ENCODE data around the gene APLP2. TPM values are rescaled to one million over a fixed set of nuclear protein-coding genes. Genes with fewer than 3 reads are reported as not detected.

Gene APLP2
- polyA plus RNA-seq, 3 donors, result 486 to 622 (median 591) TPM

GRCh38 chr11:130183878-130184610 lies 114.3 kb downstream of the APLP2 start:
- H3K36me3 ChIP-seq (replicated peaks in 1 of 2; ENCODE audit: control insufficient read depth in 1 of 2, insufficient read depth in 2 of 2, low read length in 2 of 2), result peaks cover 0 to 9% of the 10 kb centered on the region in 2 donors
- no peak overlapping the region for H3K27ac ChIP-seq (ENCODE audit: low read depth in 1 of 2, low read length in 2 of 2)
- H3K79me2 ChIP-seq (ENCODE audit: insufficient read depth, low read length), result peaks cover 30% of the 10 kb centered on the region
- no peaks in the 10 kb centered on the region for H3K9me3 ChIP-seq (replicated peaks in 1 of 2; ENCODE audit: control insufficient read depth in 1 of 2, insufficient read depth in 1 of 2, low read length in 2 of 2)
- H4K20me1 ChIP-seq (ENCODE audit: insufficient read depth, low read length), result peaks cover 32% of the 10 kb centered on the region
- no peaks in the 10 kb centered on the region for H3K27me3 Mint-ChIP-seq (ENCODE audit: low read depth in 3 of 3)
- H3K9ac ChIP-seq (ENCODE audit: insufficient read depth, low read length, poor library complexity, severe bottlenecking), result no peak overlapping the region
- intact Hi-C loops (cut with micrococcal nuclease), result no loop called here
- peaks cover 19 to 21% of the 10 kb centered on the region in 2 donors for H3K36me3 Mint-ChIP-seq
- no peak overlapping the region for H3K4me3 ChIP-seq (replicated peaks in 1 of 3; ENCODE audit: low read depth in 2 of 3, low read length in 3 of 3)
- no peak overlapping the region for H3K4me2 ChIP-seq (replicated peaks; ENCODE audit: extremely low read depth, low read length, poor library complexity, severe bottlenecking)
- H3K27me3 ChIP-seq (ENCODE audit: control insufficient read depth in 2 of 2, insufficient read depth in 2 of 2, low read length in 2 of 2), result no peaks in the 10 kb centered on the region
- no peak for DNase-seq
- no peak overlapping the region for H3K27ac Mint-ChIP-seq
- peaks cover 0 to 2% (median 0%) of the 10 kb centered on the region in 7 donors for H3K9me3 Mint-ChIP-seq
- H3K4me1 Mint-ChIP-seq, result peaks cover 33% of the 10 kb centered on the region
- WGBS (ENCODE audit: insufficient coverage), result 98% methylated on average over 8 of the region's 11 CpGs
- H3K4me1 ChIP-seq (ENCODE audit: control insufficient read depth in 1 of 2, insufficient read depth in 2 of 2, low read length in 2 of 2), result peaks cover 28 to 33% of the 10 kb centered on the region in 2 donors
- TF ChIP-seq, protein P1, sequence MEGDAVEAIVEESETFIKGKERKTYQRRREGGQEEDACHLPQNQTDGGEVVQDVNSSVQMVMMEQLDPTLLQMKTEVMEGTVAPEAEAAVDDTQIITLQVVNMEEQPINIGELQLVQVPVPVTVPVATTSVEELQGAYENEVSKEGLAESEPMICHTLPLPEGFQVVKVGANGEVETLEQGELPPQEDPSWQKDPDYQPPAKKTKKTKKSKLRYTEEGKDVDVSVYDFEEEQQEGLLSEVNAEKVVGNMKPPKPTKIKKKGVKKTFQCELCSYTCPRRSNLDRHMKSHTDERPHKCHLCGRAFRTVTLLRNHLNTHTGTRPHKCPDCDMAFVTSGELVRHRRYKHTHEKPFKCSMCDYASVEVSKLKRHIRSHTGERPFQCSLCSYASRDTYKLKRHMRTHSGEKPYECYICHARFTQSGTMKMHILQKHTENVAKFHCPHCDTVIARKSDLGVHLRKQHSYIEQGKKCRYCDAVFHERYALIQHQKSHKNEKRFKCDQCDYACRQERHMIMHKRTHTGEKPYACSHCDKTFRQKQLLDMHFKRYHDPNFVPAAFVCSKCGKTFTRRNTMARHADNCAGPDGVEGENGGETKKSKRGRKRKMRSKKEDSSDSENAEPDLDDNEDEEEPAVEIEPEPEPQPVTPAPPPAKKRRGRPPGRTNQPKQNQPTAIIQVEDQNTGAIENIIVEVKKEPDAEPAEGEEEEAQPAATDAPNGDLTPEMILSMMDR (IDR thresholded peaks at IDR 0.05), result no peak
- no peak overlapping the region for H2AFZ ChIP-seq (ENCODE audit: insufficient read depth, low read depth, low read length, poor library complexity, severe bottlenecking)
- no peak overlapping the region for H3K4me3 Mint-ChIP-seq

- Histone ChIP-seq H3K79me2 (ENCODE audit: insufficient read depth, low read length) (peaks cover 10% of the 10 kb centered on the region), H3K4me2 (replicated peaks; ENCODE audit: extremely low read depth, low read length, poor library complexity, severe bottlenecking) (no peak overlapping the region), H4K20me1 (ENCODE audit: insufficient read depth, low read length) (peaks cover 5% of the 10 kb centered on the region), H2AFZ (ENCODE audit: insufficient read depth, low read depth, low read length, poor library complexity, severe bottlenecking) (no peak overlapping the region), H3K27ac (ENCODE audit: low read depth in 1 of 2, low read length in 2 of 2) (no peak overlapping the region), H3K27me3 (ENCODE audit: control insufficient read depth in 2 of 2, insufficient read depth in 2 of 2, low read length in 2 of 2) (no peaks in the 10 kb centered on the region), H3K9ac (ENCODE audit: insufficient read depth, low read length, poor library complexity, severe bottlenecking) (no peak overlapping the region), H3K36me3 (replicated peaks in 1 of 2; ENCODE audit: control insufficient read depth in 1 of 2, insufficient read depth in 2 of 2, low read length in 2 of 2) (peaks cover 9 to 30% of the 10 kb centered on the region in 2 donors), H3K4me3 (replicated peaks in 1 of 3; ENCODE audit: low read depth in 2 of 3, low read length in 3 of 3) (no peak overlapping the region), H3K4me1 (ENCODE audit: control insufficient read depth in 1 of 2, insufficient read depth in 2 of 2, low read length in 2 of 2) (peaks cover 9 to 12% of the 10 kb centered on the region in 2 donors), H3K9me3 (replicated peaks in 1 of 2; ENCODE audit: control insufficient read depth in 1 of 2, insufficient read depth in 1 of 2, low read length in 2 of 2) (no peaks in the 10 kb centered on the region)
- no peak overlapping the region for H3K4me3 Mint-ChIP-seq
- H3K27me3 Mint-ChIP-seq (ENCODE audit: low read depth in 3 of 3), result no peaks in the 10 kb centered on the region
- 91% methylated on average over 13 of the region's 13 CpGs for WGBS (ENCODE audit: insufficient coverage)
- no peak for DNase-seq
- H3K9me3 Mint-ChIP-seq, result peaks cover 0 to 6% (median 0%) of the 10 kb centered on the region in 7 donors
- H3K4me1 Mint-ChIP-seq, result peaks cover 9% of the 10 kb centered on the region
- intact Hi-C loops (cut with micrococcal nuclease), result no loop called here
- TF ChIP-seq, protein P1 (IDR thresholded peaks at IDR 0.05), result no peak
- H3K36me3 Mint-ChIP-seq, result peaks cover 25 to 32% of the 10 kb centered on the region in 2 donors
- no peak overlapping the region for H3K27ac Mint-ChIP-seq
These were observed 117.4 kb downstream of the APLP2 start for GRCh38 chr11:130187096-130187495.
